SK-N-SH (cell line): ENCODE results near the gene ZNF503.

Source experiments
- MXI1 ChIP-seq: IDR thresholded peaks from 2 replicates; pipeline ENCODE4 v1.6.1; 2012; ENCODE audit warnings: mild to moderate bottlenecking, low read depth, low read length, improper control_type of control experiment
- RFX5 ChIP-seq: IDR thresholded peaks from 2 replicates; pipeline ENCODE4 v1.6.1; 2012; ENCODE audit warnings: mild to moderate bottlenecking, improper control_type of control experiment, low read length
- TF ChIP-seq, protein P1 (sequence below): IDR thresholded peaks from 2 replicates; pipeline ENCODE4 v1.6.1; 2012; ENCODE audit warnings: mild to moderate bottlenecking, low read depth, low read length, moderate library complexity
- TF ChIP-seq, protein P2 (sequence below): fragments of 200-600 bp; sonication (generic); IDR thresholded peaks from 2 replicates; pipeline ENCODE4 v1.6.1; 2017; ENCODE audit warnings: antibody characterized with exemption, mild to moderate bottlenecking, moderate library complexity
- TF ChIP-seq, protein P3 (sequence below): IDR thresholded peaks from 2 replicates; pipeline ENCODE4 v1.4.0; 2012; ENCODE audit warnings: low read depth

DNA sequence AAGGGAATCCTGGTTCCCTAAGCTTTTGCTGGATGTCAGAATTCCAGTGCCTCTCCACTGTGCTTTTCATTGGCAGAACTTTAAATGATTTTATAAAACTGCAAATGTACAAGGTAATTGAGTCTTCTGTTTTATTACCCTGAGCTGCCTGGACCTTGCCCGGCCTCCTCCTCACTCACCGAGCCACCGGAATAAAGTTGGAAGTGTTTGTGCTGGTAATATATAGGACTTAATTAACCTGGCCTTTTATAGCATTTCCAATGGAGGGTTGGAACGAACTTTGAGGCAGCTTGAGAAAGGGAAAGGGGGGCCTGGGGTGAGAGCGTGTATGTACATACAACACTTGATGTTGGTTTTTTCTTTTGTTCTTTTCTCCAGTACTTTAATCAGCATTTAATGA lies 43.4 kb downstream of the ZNF503 start:
- TF ChIP-seq MXI1 (no peak), RFX5 (no peak)
- TF ChIP-seq, protein P1, sequence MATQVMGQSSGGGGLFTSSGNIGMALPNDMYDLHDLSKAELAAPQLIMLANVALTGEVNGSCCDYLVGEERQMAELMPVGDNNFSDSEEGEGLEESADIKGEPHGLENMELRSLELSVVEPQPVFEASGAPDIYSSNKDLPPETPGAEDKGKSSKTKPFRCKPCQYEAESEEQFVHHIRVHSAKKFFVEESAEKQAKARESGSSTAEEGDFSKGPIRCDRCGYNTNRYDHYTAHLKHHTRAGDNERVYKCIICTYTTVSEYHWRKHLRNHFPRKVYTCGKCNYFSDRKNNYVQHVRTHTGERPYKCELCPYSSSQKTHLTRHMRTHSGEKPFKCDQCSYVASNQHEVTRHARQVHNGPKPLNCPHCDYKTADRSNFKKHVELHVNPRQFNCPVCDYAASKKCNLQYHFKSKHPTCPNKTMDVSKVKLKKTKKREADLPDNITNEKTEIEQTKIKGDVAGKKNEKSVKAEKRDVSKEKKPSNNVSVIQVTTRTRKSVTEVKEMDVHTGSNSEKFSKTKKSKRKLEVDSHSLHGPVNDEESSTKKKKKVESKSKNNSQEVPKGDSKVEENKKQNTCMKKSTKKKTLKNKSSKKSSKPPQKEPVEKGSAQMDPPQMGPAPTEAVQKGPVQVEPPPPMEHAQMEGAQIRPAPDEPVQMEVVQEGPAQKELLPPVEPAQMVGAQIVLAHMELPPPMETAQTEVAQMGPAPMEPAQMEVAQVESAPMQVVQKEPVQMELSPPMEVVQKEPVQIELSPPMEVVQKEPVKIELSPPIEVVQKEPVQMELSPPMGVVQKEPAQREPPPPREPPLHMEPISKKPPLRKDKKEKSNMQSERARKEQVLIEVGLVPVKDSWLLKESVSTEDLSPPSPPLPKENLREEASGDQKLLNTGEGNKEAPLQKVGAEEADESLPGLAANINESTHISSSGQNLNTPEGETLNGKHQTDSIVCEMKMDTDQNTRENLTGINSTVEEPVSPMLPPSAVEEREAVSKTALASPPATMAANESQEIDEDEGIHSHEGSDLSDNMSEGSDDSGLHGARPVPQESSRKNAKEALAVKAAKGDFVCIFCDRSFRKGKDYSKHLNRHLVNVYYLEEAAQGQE, result no peak
- TF ChIP-seq, protein P2, sequence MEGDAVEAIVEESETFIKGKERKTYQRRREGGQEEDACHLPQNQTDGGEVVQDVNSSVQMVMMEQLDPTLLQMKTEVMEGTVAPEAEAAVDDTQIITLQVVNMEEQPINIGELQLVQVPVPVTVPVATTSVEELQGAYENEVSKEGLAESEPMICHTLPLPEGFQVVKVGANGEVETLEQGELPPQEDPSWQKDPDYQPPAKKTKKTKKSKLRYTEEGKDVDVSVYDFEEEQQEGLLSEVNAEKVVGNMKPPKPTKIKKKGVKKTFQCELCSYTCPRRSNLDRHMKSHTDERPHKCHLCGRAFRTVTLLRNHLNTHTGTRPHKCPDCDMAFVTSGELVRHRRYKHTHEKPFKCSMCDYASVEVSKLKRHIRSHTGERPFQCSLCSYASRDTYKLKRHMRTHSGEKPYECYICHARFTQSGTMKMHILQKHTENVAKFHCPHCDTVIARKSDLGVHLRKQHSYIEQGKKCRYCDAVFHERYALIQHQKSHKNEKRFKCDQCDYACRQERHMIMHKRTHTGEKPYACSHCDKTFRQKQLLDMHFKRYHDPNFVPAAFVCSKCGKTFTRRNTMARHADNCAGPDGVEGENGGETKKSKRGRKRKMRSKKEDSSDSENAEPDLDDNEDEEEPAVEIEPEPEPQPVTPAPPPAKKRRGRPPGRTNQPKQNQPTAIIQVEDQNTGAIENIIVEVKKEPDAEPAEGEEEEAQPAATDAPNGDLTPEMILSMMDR, result no peak
- TF ChIP-seq, protein P3, sequence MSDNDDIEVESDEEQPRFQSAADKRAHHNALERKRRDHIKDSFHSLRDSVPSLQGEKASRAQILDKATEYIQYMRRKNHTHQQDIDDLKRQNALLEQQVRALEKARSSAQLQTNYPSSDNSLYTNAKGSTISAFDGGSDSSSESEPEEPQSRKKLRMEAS, result no peak
